Head of caudate nucleus (tissue), 42 donors: ENCODE data around the gene IFITM2.

ENCODE experiments used
- DNase-seq, 42 donors: peaks; one replicate each; pipeline versions ENCODE4 v3.0.0 to v3.0.0-alpha.2; 2020 to 2021; ENCODE audit warnings: mixed read lengths in 7 of 42
- intact Hi-C: fragments of 100-400 bp; cut with DNase I; formaldehyde crosslinking; loops from one replicate; pipeline ENCODE4 v1.15.0; 2022

IFITM2 gene

DNA sequence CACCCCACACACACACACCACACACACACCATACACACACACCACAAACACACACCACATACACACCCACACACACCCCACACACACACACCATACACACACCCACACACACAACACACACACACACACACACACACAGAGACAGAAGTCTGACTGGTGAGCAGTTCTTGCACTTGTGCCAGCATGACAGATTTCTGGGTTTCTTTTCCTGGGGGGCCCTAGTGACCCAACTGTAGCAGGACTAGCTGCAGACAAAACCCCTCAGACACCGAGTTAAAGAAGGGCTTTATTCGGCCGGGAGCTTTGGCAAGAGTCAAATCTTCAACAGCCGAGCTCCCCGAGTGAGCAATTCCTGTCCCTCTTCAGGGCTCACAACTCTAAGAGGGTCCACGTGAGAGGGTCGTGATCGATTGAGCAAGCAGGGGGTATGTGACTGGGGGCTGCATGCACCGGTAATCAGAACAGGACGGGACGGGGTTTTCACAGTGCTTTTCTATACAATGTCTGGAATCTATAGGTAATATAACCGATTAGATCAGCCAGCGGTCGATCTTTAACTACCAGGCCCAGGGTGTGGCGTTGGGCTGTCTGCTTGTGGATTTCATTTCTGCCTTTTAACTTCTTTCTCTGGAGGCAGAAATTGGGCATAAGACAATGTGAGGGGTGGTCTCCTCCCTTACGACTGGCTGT is 42.6 kb downstream of the IFITM2 start:
- peak in 1 of 42 donors; percentile 12 for DNase-seq
- intact Hi-C loops: loop anchor here (10.0 kb wide), 2 partner anchors 45 to 145 kb away; partner anchors contain the start of genes BET1L, IFITM2 and RIC8A

GRCh38 chr11:350723-351255 is 43.2 kb downstream of the IFITM2 start:
- intact Hi-C loops: loop anchor here (10.0 kb wide), 2 partner anchors 46 to 146 kb away; partner anchors contain the start of genes BET1L, IFITM2 and RIC8A
- no peak for DNase-seq

GRCh38 chr11:351411-351810 is 43.8 kb downstream of the IFITM2 start:
- intact Hi-C loops: loop anchor here (10.0 kb wide), 2 partner anchors 47 to 147 kb away; partner anchors contain the start of genes BET1L, IFITM2 and RIC8A
- DNase-seq: no peak

DNA sequence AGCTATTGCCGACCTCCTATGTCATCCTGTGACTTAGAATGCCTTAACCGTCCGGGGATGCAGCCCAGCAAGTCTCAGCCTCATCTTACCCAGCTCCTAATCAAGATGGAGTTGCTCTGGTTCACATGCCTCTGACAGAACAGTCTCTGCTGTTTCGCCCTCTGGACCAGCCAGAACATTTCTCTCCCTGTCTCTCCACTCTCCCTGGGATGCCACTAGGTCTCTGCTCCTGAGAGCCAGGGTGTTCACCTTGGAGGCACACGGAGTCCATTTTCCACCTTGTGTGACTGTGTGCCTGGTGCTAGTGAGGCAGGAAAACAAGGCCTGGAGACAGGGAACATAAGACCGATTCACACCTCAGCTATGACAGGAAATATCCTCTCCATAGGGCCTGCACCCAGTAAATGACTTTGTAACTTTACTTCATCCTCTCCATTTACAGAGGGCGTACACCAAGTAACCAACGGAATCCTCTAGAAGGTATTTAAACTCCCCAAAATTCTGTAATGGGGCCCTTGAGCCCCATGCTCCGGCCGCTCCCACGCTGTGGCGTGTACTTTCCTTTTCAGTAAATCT is 44.9 kb downstream of the IFITM2 start:
- intact Hi-C loops: loop anchor here (10.0 kb wide), 2 partner anchors 48 to 148 kb away; partner anchors contain the start of genes BET1L, IFITM2 and RIC8A
- no peak for DNase-seq

- intact Hi-C loops: loop anchor here (10.0 kb wide), 2 partner anchors 49 to 149 kb away; partner anchors contain the start of genes BET1L, IFITM2 and RIC8A
- peak; percentile 38 to 86 (median 71) for DNase-seq
Observed at GRCh38 chr11:353179-353873, 45.7 kb downstream of the IFITM2 start.

DNA sequence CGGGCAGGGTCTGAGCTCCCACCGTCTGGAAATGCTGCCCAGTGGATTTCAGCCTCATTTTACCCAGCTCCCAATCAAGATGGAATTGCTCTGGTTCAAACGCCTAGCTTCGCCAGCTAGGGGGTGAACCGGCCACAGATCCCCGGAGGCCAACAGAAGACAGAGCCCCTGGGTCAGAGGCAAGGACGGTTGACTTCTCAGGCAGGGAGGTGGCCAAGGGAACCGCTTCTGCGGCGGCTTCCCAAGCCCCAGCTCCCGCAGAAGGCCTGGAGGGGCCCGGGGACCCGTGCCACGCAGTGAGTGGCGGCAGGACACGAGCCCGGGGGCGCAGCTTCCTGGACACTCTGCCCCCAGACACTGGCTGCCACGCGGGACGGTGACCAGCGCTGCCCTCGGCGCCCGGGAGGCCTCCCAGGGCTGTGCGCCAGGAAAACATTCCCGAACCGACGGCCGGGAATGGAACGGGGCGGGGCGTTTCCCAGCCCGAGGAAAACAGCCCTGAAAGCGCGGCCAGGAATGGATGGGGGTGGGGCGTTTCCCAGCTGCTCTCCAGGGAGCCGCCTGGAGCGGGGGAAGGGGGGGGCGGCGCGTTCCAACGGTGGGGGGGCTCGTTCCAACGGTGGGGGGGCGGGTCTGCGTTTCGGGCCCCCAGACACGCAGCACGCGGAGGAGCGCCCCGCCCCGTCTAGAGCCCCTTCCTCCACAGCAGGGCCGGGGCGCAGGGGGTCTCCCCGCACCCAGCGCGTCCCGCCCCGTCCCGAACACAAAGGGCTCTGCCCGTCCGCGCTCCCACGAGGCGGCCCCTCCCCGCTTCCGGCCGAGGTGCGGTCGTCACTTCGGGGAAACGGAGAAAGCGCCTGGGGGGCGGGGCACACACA is 48.2 kb downstream of the IFITM2 start:
- intact Hi-C loops: loop anchor here (10.0 kb wide), 2 partner anchors 51 to 151 kb away; partner anchors contain the start of genes BET1L, IFITM2 and RIC8A

DNA sequence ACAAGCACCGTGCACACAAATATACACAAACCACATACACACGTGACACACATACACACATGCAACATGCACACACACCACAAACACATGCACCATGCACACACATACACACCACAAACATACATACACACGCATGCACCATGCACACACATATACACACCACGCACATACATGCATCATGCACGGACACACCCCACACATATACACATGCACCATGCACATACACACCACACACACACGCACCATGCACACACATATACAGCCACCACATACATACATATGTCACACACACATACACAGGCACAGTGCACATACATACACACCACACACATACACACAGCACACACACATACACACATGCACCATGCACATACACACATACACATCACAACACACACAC is 49.0 kb downstream of the IFITM2 start:
- intact Hi-C loops: loop anchor here (10.0 kb wide), 2 partner anchors 52 to 152 kb away; partner anchors contain the start of genes BET1L, IFITM2 and RIC8A
- DNase-seq: no peak

More for the DNA sequence above, 48.2 kb downstream of the IFITM2 start:
- peak; percentile 51 to 91 (median 79) for DNase-seq

- intact Hi-C loops: loop anchor here (10.0 kb wide), 2 partner anchors 53 to 153 kb away; partner anchors contain the start of genes BET1L, IFITM2 and RIC8A
- no peak for DNase-seq
Observed at GRCh38 chr11:357582-357981, 50.0 kb downstream of the IFITM2 start.

DNA sequence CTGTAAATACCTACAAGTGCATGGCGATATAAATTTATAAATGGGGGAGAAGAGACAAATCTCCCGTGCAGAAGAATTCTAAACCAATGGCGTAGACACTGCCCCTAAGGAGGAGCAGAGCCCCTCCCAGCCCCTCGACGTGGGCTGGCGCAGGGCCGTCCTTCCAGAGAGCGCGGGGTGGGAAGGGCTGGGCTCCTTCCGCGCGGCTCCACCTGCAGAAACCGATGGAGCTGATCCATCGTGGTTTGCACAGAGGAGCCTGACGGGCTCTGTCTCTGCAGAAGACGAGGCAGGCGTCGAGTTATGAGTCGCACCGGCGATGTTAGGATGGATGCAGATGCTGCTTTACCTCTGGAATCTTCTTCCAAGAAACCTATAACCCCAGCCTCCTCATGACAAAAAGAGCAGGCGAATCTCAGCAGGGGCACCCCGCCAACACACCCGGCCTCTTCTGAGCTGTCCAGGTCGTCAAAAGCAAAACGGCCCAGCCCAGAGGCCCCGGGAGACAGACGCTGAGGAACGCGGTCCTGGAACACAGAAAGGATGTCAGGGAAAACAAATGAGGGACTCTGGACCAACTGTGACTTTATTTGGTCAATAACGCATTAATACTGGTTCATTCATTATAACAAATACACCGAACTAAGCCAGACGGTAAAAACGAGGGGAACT is 50.6 kb downstream of the IFITM2 start:
- no peak for DNase-seq
- intact Hi-C loops: loop anchor here (10.0 kb wide), 2 partner anchors 53 to 153 kb away; partner anchors contain the start of genes BET1L, IFITM2 and RIC8A
